Globus pallidus (tissue), 1 donor: Measurements from ENCODE around the gene USP34.
"Not testable (repeated sequence)": the region's sequence is repeated elsewhere in the genome, so short reads cannot be mapped to it uniquely, and the experiment has no call there.

Experiments used
- DNase-seq: peaks from one replicate; pipeline ENCODE4 v3.0.0-alpha.2; 2015; ENCODE audit warnings: low spot score

The USP34 gene

DNA sequence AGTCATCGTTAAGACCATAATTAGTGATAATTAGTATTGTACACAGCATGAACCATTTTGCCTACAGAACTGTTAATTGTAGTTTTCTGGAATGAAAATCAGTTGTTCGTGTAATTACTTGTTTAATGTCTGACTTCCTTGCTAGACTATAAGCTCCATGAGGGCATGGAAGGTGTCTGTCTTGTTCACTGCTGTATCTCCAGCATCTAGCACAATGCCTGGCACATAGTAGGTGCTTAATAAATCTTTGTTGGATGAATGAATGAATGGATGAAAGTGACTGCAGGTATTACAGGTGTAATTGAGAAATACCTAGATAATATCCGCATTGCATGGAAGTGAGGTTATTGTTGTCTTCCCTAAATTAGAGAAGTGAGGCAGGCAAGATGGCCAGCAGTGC lies 287.1 kb downstream of the USP34 start:
- DNase-seq, result no peak

DNA sequence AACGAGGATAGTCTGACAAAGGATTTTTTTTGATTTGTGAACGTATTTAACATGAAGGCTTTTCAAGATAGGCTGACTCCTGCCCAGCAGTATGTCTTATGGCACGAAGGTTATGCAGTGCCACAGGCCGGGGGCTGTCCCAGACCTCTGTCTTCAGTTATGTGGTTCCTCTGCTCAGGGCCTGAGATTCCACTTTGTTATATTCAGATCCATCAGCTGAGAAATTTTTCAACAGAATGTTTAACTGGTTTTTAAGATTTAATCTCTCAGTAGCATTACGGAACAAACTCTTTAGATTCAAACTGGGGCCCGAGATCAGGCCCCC lies 288.9 kb downstream of the USP34 start:
- no peak for DNase-seq

DNA sequence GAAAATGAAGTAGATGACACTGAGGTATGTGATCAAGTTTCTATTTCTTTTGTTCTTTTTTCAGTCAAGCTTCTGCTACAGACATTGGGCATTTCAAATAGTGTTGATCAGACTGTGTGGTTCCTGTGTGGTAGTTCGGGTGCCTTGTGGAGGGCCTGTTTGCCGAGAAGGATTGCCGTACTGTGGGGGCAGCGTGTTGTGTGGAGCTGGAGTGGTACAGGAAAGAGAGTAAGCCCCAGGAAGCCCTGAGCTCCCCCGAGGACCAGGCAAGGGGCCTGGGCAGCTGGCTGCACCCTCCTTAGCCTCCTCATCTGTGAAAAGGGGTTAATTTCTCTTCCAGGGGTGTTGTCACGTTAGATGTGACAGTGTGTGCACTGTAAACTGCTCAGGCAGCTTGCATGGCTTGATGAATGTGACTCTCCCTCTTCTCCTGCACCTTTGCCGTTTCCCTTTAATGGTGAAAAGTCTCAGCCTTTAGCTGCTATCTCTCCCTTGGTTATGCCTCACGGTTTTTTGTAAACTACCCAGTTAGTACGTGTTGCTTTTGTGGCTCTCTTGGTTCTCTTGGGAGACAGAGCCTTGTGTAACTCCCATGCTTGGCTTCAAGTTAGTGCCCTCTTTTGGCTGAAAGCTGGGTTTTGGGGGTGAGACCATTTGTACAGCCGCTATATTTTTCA lies 289.4 kb downstream of the USP34 start:
- no peak for DNase-seq

DNA sequence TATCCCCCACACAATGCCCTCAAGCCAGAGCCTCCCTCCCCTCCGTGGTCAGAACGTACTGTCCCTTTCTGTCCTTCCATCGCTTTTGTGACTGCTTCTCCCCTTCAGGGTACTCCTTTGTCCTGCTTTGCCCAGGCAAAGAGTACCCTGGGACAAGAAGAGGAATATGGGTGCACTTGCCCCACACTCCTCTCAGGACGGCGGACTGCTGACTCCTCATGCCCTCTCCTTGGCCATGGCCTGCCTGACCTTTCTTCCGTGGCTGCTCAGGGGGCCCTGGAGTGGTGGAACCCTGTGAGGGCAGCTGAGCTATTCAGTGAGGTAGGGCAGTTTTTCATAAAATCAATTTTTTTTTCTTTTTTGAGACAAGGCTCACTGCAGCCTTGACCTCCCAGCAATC lies 290.2 kb downstream of the USP34 start:
- DNase-seq, result no peak

GRCh38 chr2:61179701-61180639 lies 290.9 kb downstream of the USP34 start:
- DNase-seq, result peak; percentile 70

DNA sequence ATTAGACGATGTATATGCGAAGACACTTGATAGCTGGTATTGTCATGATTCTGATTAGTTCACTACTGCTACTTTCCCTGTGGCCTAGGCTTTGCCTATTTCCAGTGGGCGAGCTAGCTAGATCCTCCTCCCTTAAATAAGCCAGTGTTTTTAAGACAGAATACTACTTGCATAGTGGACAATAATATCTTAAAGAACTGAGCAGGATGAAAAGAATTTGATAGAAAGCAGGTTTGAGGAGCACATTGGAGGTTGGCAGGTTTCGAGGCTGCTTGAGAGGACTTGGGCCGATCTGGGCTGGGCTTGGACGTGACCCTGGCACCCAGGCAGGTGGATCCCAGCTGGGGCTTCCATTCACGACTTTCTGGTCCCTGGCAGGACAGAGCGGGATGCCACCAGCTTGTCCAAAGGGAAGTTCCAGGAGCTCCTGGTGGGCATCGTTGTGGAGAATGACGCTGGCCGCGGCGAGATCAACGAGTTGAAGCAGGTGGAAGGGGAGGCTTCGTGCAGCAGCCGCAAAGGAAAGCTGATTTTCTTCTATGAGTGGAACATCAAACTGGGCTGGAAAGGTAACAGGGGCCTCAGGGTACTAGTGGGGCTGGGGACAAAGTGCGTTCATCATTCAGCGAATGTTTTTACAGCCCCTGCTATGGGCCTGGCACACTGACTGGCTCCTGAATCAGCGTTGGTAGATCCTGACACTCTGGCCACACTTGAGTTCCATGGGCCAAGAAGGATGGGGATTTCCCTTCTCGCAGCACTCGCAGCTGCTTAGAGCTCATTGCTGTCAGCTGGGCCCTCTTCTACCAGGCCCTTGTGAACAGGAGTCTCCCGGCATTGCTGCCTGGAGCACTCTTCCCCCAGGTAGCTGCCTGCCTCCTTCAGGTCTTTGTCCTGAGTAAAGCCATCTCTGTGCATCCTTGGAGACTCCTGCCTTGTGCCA lies 292.0 kb downstream of the USP34 start:
- no peak for DNase-seq

DNA sequence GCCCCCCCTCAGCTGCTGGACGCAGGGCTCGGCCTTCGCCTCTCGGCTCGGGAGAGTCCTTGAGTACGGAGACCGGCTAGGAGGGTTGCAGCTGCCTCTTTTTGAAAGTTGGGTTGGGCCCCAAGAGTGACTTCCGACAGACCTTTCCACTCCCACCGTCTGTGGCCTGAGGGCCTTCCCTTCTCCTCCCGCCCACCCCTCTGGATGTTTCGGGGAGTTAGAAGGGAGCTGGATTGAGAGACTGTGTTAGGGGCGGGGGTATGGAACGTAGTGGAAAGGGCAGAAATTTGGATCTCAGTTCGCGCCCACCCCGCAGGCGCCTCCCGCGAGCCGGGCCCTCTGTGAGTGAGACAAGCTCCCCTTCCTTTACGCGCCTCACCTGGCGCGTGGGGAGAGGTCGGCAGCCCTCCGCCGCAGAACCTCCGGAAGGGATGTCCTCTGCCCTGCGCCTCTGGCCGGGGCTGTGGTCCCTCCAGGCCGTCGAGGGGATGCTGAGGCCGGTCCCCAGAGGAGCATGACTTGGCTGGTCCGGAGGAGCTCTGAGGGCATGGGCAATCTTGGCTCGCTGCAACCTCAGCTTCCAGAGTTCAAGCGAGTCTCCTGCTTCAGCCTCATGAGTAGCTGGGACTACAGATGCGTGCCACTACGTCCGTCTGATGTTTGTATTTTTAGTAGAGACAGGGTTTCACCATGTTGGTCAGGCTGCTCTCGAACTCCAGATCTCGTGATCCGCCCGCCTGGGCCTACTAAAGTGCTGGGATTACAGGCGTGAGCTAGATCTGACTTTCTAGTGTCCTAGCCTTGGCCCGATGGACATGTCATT lies 292.9 kb downstream of the USP34 start:
- no peak for DNase-seq

- peak; percentile 94 for DNase-seq
These were observed 293.8 kb downstream of the USP34 start for GRCh38 chr2:61176755-61177726.

DNA sequence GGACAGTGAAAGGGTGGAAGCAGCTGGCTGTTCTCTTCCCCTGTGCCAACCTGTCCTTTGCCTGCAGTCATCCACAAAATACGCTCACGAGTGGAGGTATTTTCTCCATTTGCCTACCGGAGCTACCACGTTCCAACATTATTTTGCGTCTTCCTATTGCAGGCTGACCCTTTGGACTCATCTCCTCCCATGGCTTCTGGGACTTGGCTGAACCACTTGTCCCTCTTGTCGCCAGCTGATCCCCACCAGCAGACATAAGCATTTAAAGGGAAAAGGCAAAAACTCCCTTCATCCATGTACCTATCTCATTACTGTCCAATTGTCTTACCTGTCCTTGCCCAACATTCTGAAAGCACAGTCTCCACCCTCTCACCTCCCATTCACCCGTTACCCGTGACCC lies 295.9 kb downstream of the USP34 start:
- no peak for DNase-seq

GRCh38 chr2:61173116-61173515 lies 297.8 kb downstream of the USP34 start:
- no peak for DNase-seq

- DNase-seq, result no peak
These were observed 298.2 kb downstream of the USP34 start for GRCh38 chr2:61172671-61173070.

DNA sequence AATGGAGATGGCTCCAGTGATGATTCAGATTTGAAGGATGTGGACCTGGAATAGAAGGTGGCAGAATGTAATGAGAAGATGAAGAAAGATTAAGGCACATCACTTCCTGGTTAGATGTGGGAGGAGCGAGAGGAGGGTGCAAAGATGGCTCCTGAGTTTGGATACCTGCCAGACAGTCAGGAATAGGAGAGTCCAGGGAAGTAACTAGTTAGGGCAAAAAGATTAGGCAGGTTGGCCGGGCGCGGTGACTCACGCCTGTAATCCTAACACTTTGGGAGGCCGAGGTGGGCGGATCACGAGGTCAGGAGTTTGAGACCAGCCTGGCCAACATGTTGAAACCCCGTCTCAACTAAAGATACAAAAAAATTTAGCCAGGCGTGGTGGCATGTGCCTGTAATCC lies 303.3 kb downstream of the USP34 start:
- DNase-seq, result no peak

GRCh38 chr2:61165946-61166345 lies 304.9 kb downstream of the USP34 start:
- DNase-seq, result no peak

- not testable (repeated sequence) for DNase-seq
These were observed 305.8 kb downstream of the USP34 start for GRCh38 chr2:61165082-61165481.

GRCh38 chr2:61162721-61163120 lies 308.2 kb downstream of the USP34 start:
- no peak for DNase-seq

DNA sequence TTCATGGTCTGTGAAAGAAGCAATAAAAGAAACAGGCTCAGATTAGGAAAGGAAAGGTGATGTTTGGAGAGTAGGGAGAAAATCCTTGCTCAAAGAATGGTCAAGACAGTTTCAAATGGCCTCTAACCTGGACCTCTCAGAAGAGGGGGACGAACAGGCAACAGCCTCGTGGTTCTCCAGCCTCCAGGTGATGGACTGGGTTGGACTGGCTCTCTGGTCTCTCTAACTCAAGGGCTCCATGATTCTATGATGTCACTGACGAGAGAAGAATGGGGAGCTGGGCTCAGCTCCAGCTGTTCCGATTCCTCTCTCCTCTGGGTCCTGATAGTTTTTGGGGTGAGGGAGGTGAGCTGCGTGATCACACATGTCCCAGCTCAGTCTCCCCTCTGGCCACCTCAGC lies 309.0 kb downstream of the USP34 start, which contains the start of gene C2orf74:
C2orf74 (plus strand) TSS at position 301 of the 400 bp plus-strand sequence. CDS start 327 bp downstream, outside the sequence.
- no peak for DNase-seq

GRCh38 chr2:61158356-61158955 lies 312.4 kb downstream of the USP34 start:
- no peak for DNase-seq

- DNase-seq, result no peak
These were observed 313.4 kb downstream of the USP34 start for GRCh38 chr2:61157371-61158003.

GRCh38 chr2:61151436-61151835 lies 319.5 kb downstream of the USP34 start:
- no peak for DNase-seq
